Activated naive CD4-positive, alpha-beta T cell treated with anti-CD3 and anti-CD28 coated beads, Interleukin-2, amount 10 ng/mL, durations not matched to agents 7 days and 5 days (primary cell): ENCODE data around the gene SMIM31.

Experiments used
- CTCF ChIA-PET: fragments of 350-600 bp; sonication (Branson Sonifier 250); formaldehyde crosslinking; loops from one replicate; lab custom pipeline; 2021; ENCODE audit warnings: antibody characterized with exemption; lab: Charles Lee
- DNase-seq: peaks from one replicate; pipeline ENCODE4 v3.0.0-alpha.2; 2020
- H3K27ac Mint-ChIP-seq: one replicate; pipeline ENCODE4 v1.8.0; 2021; ENCODE audit warnings: mild to moderate bottlenecking, moderate library complexity, mixed read lengths
- H3K27me3 Mint-ChIP-seq: one replicate; pipeline ENCODE4 v1.8.0; 2021; ENCODE audit warnings: mild to moderate bottlenecking, mixed read lengths
- H3K36me3 Mint-ChIP-seq: one replicate; pipeline ENCODE4 v1.8.0; 2021; ENCODE audit warnings: mixed read lengths
- H3K4me1 Mint-ChIP-seq: one replicate; pipeline ENCODE4 v1.8.0; 2021; ENCODE audit warnings: mixed read lengths
- H3K4me3 Mint-ChIP-seq: one replicate; pipeline ENCODE4 v1.8.0; 2021; ENCODE audit warnings: mild to moderate bottlenecking, moderate library complexity, mixed read lengths
- H3K9me3 Mint-ChIP-seq: one replicate; pipeline ENCODE4 v1.8.0; 2021; ENCODE audit warnings: mixed read lengths

Gene SMIM31

GRCh38 chr4:164753873-164754488 lies at the start of gene SMIM31:
SMIM31 (plus strand) TSS chr4:164754131; CDS start chr4:164770444, 16,313 bp downstream.
- Mint-ChIP-seq H3K27ac (no peak within 1 kb of the TSS), H3K4me1 (no peaks in the 10 kb centered on the region), H3K27me3 (no peaks in the 10 kb centered on the region), H3K4me3 (no peak within 1 kb of the TSS), H3K36me3 (no peaks in the 10 kb centered on the region), H3K9me3 (no peaks in the 10 kb centered on the region)
- DNase-seq = no peak
- CTCF ChIA-PET = interaction anchor here (0.7 kb wide), 1 partner anchor 30 kb away, joined by 3 read pairs; no protein-coding TSS in a partner anchor

GRCh38 chr4:164706675-164707074 lies 47.3 kb upstream of the SMIM31 start:
- CTCF ChIA-PET = no interaction called here
- Mint-ChIP-seq H3K27ac (no peak overlapping the region), H3K4me1 (no peaks in the 10 kb centered on the region), H3K36me3 (no peaks in the 10 kb centered on the region), H3K27me3 (no peaks in the 10 kb centered on the region), H3K9me3 (no peaks in the 10 kb centered on the region), H3K4me3 (no peak overlapping the region)
- no peak for DNase-seq

GRCh38 chr4:164716901-164717300 lies 37.0 kb upstream of the SMIM31 start:
- CTCF ChIA-PET = interaction anchor here (5.3 kb wide), 1 partner anchor 14 kb away, joined by 24 read pairs; no protein-coding TSS in a partner anchor
- no peak overlapping the region for H3K27ac Mint-ChIP-seq
- no peaks in the 10 kb centered on the region for H3K9me3 Mint-ChIP-seq
- no peaks in the 10 kb centered on the region for H3K4me1 Mint-ChIP-seq
- H3K4me3 Mint-ChIP-seq = no peak overlapping the region
- DNase-seq = no peak
- H3K27me3 Mint-ChIP-seq = no peaks in the 10 kb centered on the region
- H3K36me3 Mint-ChIP-seq = no peaks in the 10 kb centered on the region

GRCh38 chr4:164718827-164719226 lies 35.1 kb upstream of the SMIM31 start:
- H3K4me1 Mint-ChIP-seq = no peaks in the 10 kb centered on the region
- H3K4me3 Mint-ChIP-seq = no peak overlapping the region
- CTCF ChIA-PET = interaction anchor here (5.3 kb wide), 1 partner anchor 12 kb away, joined by 24 read pairs; no protein-coding TSS in a partner anchor
- DNase-seq = no peak
- H3K36me3 Mint-ChIP-seq = no peaks in the 10 kb centered on the region
- no peak overlapping the region for H3K27ac Mint-ChIP-seq
- no peaks in the 10 kb centered on the region for H3K9me3 Mint-ChIP-seq
- H3K27me3 Mint-ChIP-seq = no peaks in the 10 kb centered on the region

GRCh38 chr4:164725066-164725465 lies 28.9 kb upstream of the SMIM31 start:
- Mint-ChIP-seq H3K36me3 (no peaks in the 10 kb centered on the region), H3K27ac (no peak overlapping the region), H3K4me3 (no peak overlapping the region), H3K9me3 (no peaks in the 10 kb centered on the region), H3K27me3 (no peaks in the 10 kb centered on the region), H3K4me1 (no peaks in the 10 kb centered on the region)
- CTCF ChIA-PET = no interaction called here
- no peak for DNase-seq

- H3K4me1 Mint-ChIP-seq = peaks cover 4% of the 10 kb centered on the region
- H3K36me3 Mint-ChIP-seq = no peaks in the 10 kb centered on the region
- CTCF ChIA-PET = interaction anchor here (0.9 to 3.2 kb wide), 13 partner anchors 9 to 1180 kb away, joined by 3 to 24 read pairs (median 5); no protein-coding TSS in a partner anchor
- no peaks in the 10 kb centered on the region for H3K9me3 Mint-ChIP-seq
- no peak overlapping the region for H3K27ac Mint-ChIP-seq
- no peaks in the 10 kb centered on the region for H3K27me3 Mint-ChIP-seq
- DNase-seq = no peak
- no peak overlapping the region for H3K4me3 Mint-ChIP-seq
Observed at GRCh38 chr4:164730705-164731393, 23.1 kb upstream of the SMIM31 start.

GRCh38 chr4:164731827-164732474 lies 22.0 kb upstream of the SMIM31 start:
- no peak overlapping the region for H3K27ac Mint-ChIP-seq
- H3K9me3 Mint-ChIP-seq = no peaks in the 10 kb centered on the region
- DNase-seq = peak; percentile 55
- H3K36me3 Mint-ChIP-seq = no peaks in the 10 kb centered on the region
- no peak overlapping the region for H3K4me3 Mint-ChIP-seq
- CTCF ChIA-PET = interaction anchor here (0.8 to 3.2 kb wide), 10 partner anchors 13 to 1181 kb away, joined by 3 to 24 read pairs (median 6); no protein-coding TSS in a partner anchor
- peaks cover 4% of the 10 kb centered on the region for H3K4me1 Mint-ChIP-seq
- H3K27me3 Mint-ChIP-seq = no peaks in the 10 kb centered on the region

GRCh38 chr4:164734484-164734883 lies 19.4 kb upstream of the SMIM31 start:
- no peak overlapping the region for H3K4me3 Mint-ChIP-seq
- CTCF ChIA-PET = interaction anchor here (0.5 to 1.2 kb wide), 2 partner anchors 21 to 1178 kb away, joined by 3 read pairs; no protein-coding TSS in a partner anchor
- DNase-seq = no peak
- peaks cover 4% of the 10 kb centered on the region for H3K4me1 Mint-ChIP-seq
- no peak overlapping the region for H3K27ac Mint-ChIP-seq
- H3K36me3 Mint-ChIP-seq = no peaks in the 10 kb centered on the region
- no peaks in the 10 kb centered on the region for H3K27me3 Mint-ChIP-seq
- no peaks in the 10 kb centered on the region for H3K9me3 Mint-ChIP-seq

- Mint-ChIP-seq H3K36me3 (no peaks in the 10 kb centered on the region), H3K4me3 (no peak overlapping the region), H3K4me1 (no peaks in the 10 kb centered on the region), H3K27ac (no peak overlapping the region), H3K9me3 (no peaks in the 10 kb centered on the region), H3K27me3 (no peaks in the 10 kb centered on the region)
- no peak for DNase-seq
- CTCF ChIA-PET = interaction anchor here (1.0 to 1.2 kb wide), 2 partner anchors 12 to 18 kb away, joined by 3 to 5 read pairs; no protein-coding TSS in a partner anchor
Observed at GRCh38 chr4:164748375-164748774, 5.6 kb upstream of the SMIM31 start.

- no peak overlapping the region for H3K4me3 Mint-ChIP-seq
- no peaks in the 10 kb centered on the region for H3K27me3 Mint-ChIP-seq
- no peaks in the 10 kb centered on the region for H3K9me3 Mint-ChIP-seq
- no peak for DNase-seq
- H3K27ac Mint-ChIP-seq = no peak overlapping the region
- H3K4me1 Mint-ChIP-seq = no peaks in the 10 kb centered on the region
- CTCF ChIA-PET = no interaction called here
- H3K36me3 Mint-ChIP-seq = no peaks in the 10 kb centered on the region
Observed at GRCh38 chr4:164755432-164755831, 1.5 kb downstream of the SMIM31 start.

GRCh38 chr4:164756686-164757085 lies 2.8 kb downstream of the SMIM31 start:
- CTCF ChIA-PET = no interaction called here
- H3K27ac Mint-ChIP-seq = no peak overlapping the region
- H3K36me3 Mint-ChIP-seq = no peaks in the 10 kb centered on the region
- H3K27me3 Mint-ChIP-seq = no peaks in the 10 kb centered on the region
- no peak overlapping the region for H3K4me3 Mint-ChIP-seq
- H3K4me1 Mint-ChIP-seq = no peaks in the 10 kb centered on the region
- no peaks in the 10 kb centered on the region for H3K9me3 Mint-ChIP-seq
- DNase-seq = no peak

- no peak for DNase-seq
- Mint-ChIP-seq H3K36me3 (no peaks in the 10 kb centered on the region), H3K9me3 (no peaks in the 10 kb centered on the region), H3K4me1 (no peaks in the 10 kb centered on the region), H3K4me3 (no peak overlapping the region), H3K27me3 (no peaks in the 10 kb centered on the region), H3K27ac (no peak overlapping the region)
- CTCF ChIA-PET = no interaction called here
Observed at GRCh38 chr4:164761241-164761640, 7.3 kb downstream of the SMIM31 start.

- CTCF ChIA-PET = interaction anchor here (0.9 kb wide), 1 partner anchor 8 kb away, joined by 3 read pairs; no protein-coding TSS in a partner anchor
- H3K27me3 Mint-ChIP-seq = no peaks in the 10 kb centered on the region
- no peak overlapping the region for H3K27ac Mint-ChIP-seq
- DNase-seq = no peak
- no peaks in the 10 kb centered on the region for H3K9me3 Mint-ChIP-seq
- no peak overlapping the region for H3K4me3 Mint-ChIP-seq
- H3K4me1 Mint-ChIP-seq = no peaks in the 10 kb centered on the region
- no peaks in the 10 kb centered on the region for H3K36me3 Mint-ChIP-seq
Observed at GRCh38 chr4:164761746-164762275, 7.9 kb downstream of the SMIM31 start.

GRCh38 chr4:164765096-164765495 lies 11.2 kb downstream of the SMIM31 start:
- Mint-ChIP-seq H3K27me3 (peaks cover 6% of the 10 kb centered on the region), H3K36me3 (no peaks in the 10 kb centered on the region), H3K27ac (no peak overlapping the region), H3K4me1 (no peaks in the 10 kb centered on the region), H3K4me3 (no peak overlapping the region), H3K9me3 (no peaks in the 10 kb centered on the region)
- DNase-seq = no peak
- CTCF ChIA-PET = no interaction called here
